ENCODE measurements around the gene GATAD2A.

DNA sequence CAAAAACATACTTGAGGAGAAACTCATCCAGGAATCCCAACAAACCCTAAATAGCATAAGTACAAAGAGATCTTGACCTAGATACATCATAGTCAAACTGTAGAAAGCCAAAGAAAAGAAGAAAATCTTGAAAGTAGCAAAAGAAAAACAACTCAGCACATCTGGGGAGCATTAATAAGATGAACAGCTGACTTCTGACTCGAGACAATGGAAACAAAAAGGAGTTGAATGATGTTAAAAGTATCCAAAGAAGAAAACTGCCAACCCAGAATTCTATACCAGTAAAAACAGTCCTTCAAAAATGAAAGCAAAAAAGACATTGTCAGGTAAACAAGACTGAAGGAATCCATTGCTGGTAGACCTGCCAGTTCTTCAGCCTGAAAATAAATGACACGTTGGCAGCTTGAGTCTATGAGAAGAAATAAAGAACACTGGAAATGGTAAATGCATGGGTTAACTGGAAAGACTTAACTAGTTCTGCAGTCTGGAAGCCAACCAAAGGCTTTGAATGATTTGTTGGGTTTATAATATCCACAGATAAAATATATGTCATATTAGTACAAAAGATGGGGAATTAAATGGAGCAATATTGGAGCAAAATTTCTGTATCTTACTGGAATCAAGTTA, 63.1 kb downstream of the GATAD2A start:
- no peak for TF ChIP-seq POLR2A (IDR thresholded peaks at IDR 0.05; ENCODE audit: low read length)
- TF ChIP-seq GATA1 (IDR thresholded peaks at IDR 0.05; ENCODE audit: low read depth, low read length), result no peak
